ENCODE data around the gene ARHGAP26.

DNA sequence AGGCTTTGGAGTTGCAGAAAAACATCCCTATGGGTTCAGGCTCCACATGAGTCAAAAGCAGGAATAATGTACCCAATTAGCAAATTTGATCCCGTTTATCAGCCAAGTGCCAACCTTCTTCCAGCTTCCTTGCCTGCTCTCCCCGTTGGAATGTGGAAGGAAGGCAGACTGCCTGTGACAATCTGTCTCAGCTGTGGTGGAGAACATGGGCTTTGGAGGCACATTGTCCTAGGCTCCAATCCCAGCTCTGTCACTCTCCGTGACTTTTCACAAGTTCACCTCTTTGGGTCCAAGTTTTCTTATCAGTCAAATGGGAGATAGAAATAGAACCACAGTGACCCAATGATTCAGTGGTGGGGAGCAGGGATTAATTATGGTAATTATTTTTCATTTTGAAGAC is 113.9 kb downstream of the ARHGAP26 start:
- TF ChIP-seq, protein P1, sequence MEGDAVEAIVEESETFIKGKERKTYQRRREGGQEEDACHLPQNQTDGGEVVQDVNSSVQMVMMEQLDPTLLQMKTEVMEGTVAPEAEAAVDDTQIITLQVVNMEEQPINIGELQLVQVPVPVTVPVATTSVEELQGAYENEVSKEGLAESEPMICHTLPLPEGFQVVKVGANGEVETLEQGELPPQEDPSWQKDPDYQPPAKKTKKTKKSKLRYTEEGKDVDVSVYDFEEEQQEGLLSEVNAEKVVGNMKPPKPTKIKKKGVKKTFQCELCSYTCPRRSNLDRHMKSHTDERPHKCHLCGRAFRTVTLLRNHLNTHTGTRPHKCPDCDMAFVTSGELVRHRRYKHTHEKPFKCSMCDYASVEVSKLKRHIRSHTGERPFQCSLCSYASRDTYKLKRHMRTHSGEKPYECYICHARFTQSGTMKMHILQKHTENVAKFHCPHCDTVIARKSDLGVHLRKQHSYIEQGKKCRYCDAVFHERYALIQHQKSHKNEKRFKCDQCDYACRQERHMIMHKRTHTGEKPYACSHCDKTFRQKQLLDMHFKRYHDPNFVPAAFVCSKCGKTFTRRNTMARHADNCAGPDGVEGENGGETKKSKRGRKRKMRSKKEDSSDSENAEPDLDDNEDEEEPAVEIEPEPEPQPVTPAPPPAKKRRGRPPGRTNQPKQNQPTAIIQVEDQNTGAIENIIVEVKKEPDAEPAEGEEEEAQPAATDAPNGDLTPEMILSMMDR (IDR thresholded peaks at IDR 0.05) = no peak
- TF ChIP-seq POLR2AphosphoS5 (IDR thresholded peaks at IDR 0.05) (no peak), POLR2A (IDR thresholded peaks at IDR 0.05) (no peak), EP300 (IDR thresholded peaks at IDR 0.05) (no peak)
